H1 (cell line): ENCODE measurements around the gene RSPH6A. TPM values are rescaled to one million over a fixed set of nuclear protein-coding genes. Genes with fewer than 3 reads are reported as not detected.

ENCODE experiments used
- SAP30 ChIP-seq: fragments of 300-600 bp; sonication (generic); IDR thresholded peaks from 2 replicates; pipeline ENCODE4 v1.7.1; 2012; ENCODE audit warnings: low read length, moderate library complexity, mild to moderate bottlenecking, inconsistent platforms; ENCODE audit not compliant: insufficient read depth, insufficient replicate concordance
- SIN3A ChIP-seq, 2 experiments: IDR thresholded peaks in 1 of 2; conservative IDR thresholded peaks in 1 of 2; 2 replicates each; pipeline ENCODE4 v1.6.1; 2011 to 2012; ENCODE audit warnings: low read length in 2 of 2, improper control_type of control experiment in 1 of 2, low read depth in 1 of 2, mild to moderate bottlenecking in 1 of 2
- SIRT6 ChIP-seq: IDR thresholded peaks from one replicate; pipeline ENCODE4 v1.7.1; 2012; ENCODE audit warnings: low read length, inconsistent platforms
- SIX5 ChIP-seq: IDR thresholded peaks from 2 replicates; pipeline ENCODE4 v1.6.1; 2011; ENCODE audit warnings: mild to moderate bottlenecking, low read depth, low read length
- polyA plus RNA-seq, 7 experiments: library from polyadenylated mRNA; depleted of rRNA in 3 of 7; stranded (reverse) in 5 of 7; unstranded in 2 of 7; fragments of >200 nt in 5 of 7; fragments of 200-250 nt in 2 of 7; gene quantifications; 1 replicate in 5 of 7; 2 replicates in 1 of 7; 4 replicates in 1 of 7; pipeline versions ENCODE4 v1.2.1 to v1.2.3, GENCODE V29; 2011 to 2013; ENCODE audit warnings: missing spikeins in 2 of 7, mixed read lengths in 2 of 7
- total RNA-seq: library from RNA; stranded (reverse); fragmentation: NEBNext Ultra II Directional; extraction: Animal tissue kit (Norgen Biotek cat#: 25700); gene quantifications from 2 replicates; pipeline ENCODE4 v1.2.1, GENCODE V29; 2021
- TF ChIP-seq, protein P1 (sequence below): fragments of 300-600 bp; sonication (generic); IDR thresholded peaks from 2 replicates; pipeline ENCODE4 v1.7.1; 2012; ENCODE audit warnings: low read length, moderate library complexity, mild to moderate bottlenecking, inconsistent platforms; ENCODE audit not compliant: insufficient replicate concordance

Gene RSPH6A
- total and polyA plus RNA-seq, 2 of the 8 experiments (the other 6 are each of a cell fraction or from before 2014, with no cell fraction given), result 0.05 to 0.19 TPM

DNA sequence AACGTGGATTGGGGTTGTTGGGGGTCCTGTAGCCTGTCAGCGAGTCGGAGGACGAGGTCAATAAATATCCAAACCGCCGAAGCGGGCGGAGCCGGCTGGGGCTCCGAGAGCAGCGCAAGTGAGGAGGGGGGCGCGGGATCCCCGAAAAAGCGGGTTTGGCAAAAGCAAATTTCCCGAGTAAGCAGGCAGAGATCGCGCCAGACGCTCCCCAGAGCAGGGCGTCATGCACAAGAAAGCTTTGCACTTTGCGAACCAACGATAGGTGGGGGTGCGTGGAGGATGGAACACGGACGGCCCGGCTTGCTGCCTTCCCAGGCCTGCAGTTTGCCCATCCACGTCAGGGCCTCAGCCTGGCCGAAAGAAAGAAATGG, 45.3 kb downstream of the RSPH6A start (continued):
- TF ChIP-seq, protein P1, sequence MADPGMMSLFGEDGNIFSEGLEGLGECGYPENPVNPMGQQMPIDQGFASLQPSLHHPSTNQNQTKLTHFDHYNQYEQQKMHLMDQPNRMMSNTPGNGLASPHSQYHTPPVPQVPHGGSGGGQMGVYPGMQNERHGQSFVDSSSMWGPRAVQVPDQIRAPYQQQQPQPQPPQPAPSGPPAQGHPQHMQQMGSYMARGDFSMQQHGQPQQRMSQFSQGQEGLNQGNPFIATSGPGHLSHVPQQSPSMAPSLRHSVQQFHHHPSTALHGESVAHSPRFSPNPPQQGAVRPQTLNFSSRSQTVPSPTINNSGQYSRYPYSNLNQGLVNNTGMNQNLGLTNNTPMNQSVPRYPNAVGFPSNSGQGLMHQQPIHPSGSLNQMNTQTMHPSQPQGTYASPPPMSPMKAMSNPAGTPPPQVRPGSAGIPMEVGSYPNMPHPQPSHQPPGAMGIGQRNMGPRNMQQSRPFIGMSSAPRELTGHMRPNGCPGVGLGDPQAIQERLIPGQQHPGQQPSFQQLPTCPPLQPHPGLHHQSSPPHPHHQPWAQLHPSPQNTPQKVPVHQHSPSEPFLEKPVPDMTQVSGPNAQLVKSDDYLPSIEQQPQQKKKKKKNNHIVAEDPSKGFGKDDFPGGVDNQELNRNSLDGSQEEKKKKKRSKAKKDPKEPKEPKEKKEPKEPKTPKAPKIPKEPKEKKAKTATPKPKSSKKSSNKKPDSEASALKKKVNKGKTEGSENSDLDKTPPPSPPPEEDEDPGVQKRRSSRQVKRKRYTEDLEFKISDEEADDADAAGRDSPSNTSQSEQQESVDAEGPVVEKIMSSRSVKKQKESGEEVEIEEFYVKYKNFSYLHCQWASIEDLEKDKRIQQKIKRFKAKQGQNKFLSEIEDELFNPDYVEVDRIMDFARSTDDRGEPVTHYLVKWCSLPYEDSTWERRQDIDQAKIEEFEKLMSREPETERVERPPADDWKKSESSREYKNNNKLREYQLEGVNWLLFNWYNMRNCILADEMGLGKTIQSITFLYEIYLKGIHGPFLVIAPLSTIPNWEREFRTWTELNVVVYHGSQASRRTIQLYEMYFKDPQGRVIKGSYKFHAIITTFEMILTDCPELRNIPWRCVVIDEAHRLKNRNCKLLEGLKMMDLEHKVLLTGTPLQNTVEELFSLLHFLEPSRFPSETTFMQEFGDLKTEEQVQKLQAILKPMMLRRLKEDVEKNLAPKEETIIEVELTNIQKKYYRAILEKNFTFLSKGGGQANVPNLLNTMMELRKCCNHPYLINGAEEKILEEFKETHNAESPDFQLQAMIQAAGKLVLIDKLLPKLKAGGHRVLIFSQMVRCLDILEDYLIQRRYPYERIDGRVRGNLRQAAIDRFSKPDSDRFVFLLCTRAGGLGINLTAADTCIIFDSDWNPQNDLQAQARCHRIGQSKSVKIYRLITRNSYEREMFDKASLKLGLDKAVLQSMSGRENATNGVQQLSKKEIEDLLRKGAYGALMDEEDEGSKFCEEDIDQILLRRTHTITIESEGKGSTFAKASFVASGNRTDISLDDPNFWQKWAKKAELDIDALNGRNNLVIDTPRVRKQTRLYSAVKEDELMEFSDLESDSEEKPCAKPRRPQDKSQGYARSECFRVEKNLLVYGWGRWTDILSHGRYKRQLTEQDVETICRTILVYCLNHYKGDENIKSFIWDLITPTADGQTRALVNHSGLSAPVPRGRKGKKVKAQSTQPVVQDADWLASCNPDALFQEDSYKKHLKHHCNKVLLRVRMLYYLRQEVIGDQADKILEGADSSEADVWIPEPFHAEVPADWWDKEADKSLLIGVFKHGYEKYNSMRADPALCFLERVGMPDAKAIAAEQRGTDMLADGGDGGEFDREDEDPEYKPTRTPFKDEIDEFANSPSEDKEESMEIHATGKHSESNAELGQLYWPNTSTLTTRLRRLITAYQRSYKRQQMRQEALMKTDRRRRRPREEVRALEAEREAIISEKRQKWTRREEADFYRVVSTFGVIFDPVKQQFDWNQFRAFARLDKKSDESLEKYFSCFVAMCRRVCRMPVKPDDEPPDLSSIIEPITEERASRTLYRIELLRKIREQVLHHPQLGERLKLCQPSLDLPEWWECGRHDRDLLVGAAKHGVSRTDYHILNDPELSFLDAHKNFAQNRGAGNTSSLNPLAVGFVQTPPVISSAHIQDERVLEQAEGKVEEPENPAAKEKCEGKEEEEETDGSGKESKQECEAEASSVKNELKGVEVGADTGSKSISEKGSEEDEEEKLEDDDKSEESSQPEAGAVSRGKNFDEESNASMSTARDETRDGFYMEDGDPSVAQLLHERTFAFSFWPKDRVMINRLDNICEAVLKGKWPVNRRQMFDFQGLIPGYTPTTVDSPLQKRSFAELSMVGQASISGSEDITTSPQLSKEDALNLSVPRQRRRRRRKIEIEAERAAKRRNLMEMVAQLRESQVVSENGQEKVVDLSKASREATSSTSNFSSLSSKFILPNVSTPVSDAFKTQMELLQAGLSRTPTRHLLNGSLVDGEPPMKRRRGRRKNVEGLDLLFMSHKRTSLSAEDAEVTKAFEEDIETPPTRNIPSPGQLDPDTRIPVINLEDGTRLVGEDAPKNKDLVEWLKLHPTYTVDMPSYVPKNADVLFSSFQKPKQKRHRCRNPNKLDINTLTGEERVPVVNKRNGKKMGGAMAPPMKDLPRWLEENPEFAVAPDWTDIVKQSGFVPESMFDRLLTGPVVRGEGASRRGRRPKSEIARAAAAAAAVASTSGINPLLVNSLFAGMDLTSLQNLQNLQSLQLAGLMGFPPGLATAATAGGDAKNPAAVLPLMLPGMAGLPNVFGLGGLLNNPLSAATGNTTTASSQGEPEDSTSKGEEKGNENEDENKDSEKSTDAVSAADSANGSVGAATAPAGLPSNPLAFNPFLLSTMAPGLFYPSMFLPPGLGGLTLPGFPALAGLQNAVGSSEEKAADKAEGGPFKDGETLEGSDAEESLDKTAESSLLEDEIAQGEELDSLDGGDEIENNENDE, result peak; percentile 2
- no peak for TF ChIP-seq SIRT6
- TF ChIP-seq SIN3A (conservative IDR thresholded peaks at IDR 0.05 in 1 of 2, IDR thresholded peaks at IDR 0.05 in 1 of 2; ENCODE audit: low read depth in 1 of 2, low read length in 2 of 2), result peak in 1 of 2 experiments; percentile 71; a peak in 1 of 4 replicates
- TF ChIP-seq SAP30, result peak; percentile 36
- no peak for TF ChIP-seq SIX5
